ENCODE results near the gene GIGYF2. TPM values are rescaled to one million over a fixed set of nuclear protein-coding genes. Genes with fewer than 3 reads are reported as not detected.

GIGYF2 gene
- total and polyA plus RNA-seq, 2 of the 13 experiments (the other 11 are each of a cell fraction or from before 2014, with no cell fraction given), result 44.9 to 73.5 TPM

- TF ChIP-seq PHF20 (CRISPR knock-in tag; IDR thresholded peaks at IDR 0.05), result peak; percentile 66; the same call in 1 of the 2 replicates
- peak; percentile 90 for TF ChIP-seq SP5 (CRISPR knock-in tag; IDR thresholded peaks at IDR 0.05; ENCODE audit: borderline replicate concordance, low read depth)
- peak; percentile 87 for TF ChIP-seq ZSCAN29 (CRISPR knock-in tag; conservative IDR thresholded peaks at IDR 0.05)
- no peak for TF ChIP-seq FIP1L1 (IDR thresholded peaks at IDR 0.05; ENCODE audit: borderline replicate concordance, insufficient read depth, low read depth, low read length)
- TF ChIP-seq, protein P1, sequence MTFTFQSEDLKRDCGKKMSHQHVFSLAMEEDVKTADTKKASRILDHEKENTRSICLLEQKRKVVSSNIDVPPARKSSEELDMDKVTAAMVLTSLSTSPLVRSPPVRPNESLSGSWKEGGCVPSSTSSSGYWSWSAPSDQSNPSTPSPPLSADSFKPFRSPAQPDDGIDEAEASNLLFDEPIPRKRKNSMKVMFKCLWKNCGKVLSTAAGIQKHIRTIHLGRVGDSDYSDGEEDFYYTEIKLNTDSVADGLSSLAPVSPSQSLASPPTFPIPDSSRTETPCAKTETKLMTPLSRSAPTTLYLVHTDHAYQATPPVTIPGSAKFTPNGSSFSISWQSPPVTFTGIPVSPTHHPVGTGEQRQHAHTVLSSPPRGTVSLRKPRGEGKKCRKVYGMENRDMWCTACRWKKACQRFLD (CRISPR knock-in tag; IDR thresholded peaks at IDR 0.05; ENCODE audit: borderline replicate concordance), result peak; percentile 76; the same call in 1 of the 2 replicates
- no peak for TF ChIP-seq NONO (IDR thresholded peaks at IDR 0.05)
- peak; percentile 89 for TF ChIP-seq NONO (CRISPR knock-in tag; conservative IDR thresholded peaks at IDR 0.05)
- no peak for TF ChIP-seq ISX (CRISPR knock-in tag; conservative IDR thresholded peaks at IDR 0.05)
- TF ChIP-seq HMGA1 (CRISPR knock-in tag; conservative IDR thresholded peaks at IDR 0.05), result no peak
- TF ChIP-seq GRHL1 (CRISPR knock-in tag; conservative IDR thresholded peaks at IDR 0.05), result no peak
- TF ChIP-seq ZNF335 (CRISPR knock-in tag; IDR thresholded peaks at IDR 0.05), result 0 out of 2 replicates have a peak, but pooled peaks have one; percentile 9
- no peak for TF ChIP-seq NAIF1 (CRISPR knock-in tag; IDR thresholded peaks at IDR 0.05; ENCODE audit: borderline replicate concordance)
- no peak; the same call in 1 of the 2 replicates for TF ChIP-seq ZZZ3 (CRISPR knock-in tag; IDR thresholded peaks at IDR 0.05; ENCODE audit: borderline replicate concordance)
- no peak for TF ChIP-seq NR3C1 (CRISPR knock-in tag; IDR thresholded peaks at IDR 0.05)
- peak; percentile 96 for TF ChIP-seq ZNF761 (CRISPR knock-in tag; conservative IDR thresholded peaks at IDR 0.05)
- no peak for TF ChIP-seq ZNF224 (CRISPR knock-in tag; IDR thresholded peaks at IDR 0.05)
- no peak for TF ChIP-seq ZNF260 (CRISPR knock-in tag; IDR thresholded peaks at IDR 0.05; ENCODE audit: borderline replicate concordance, low read depth)
- TF ChIP-seq BCL6 (CRISPR knock-in tag; IDR thresholded peaks at IDR 0.05), result no peak
- TF ChIP-seq GTF3A (CRISPR knock-in tag; conservative IDR thresholded peaks at IDR 0.05), result peak; percentile 87
- TF ChIP-seq FOSL2 (CRISPR knock-in tag; IDR thresholded peaks at IDR 0.05), result no peak
- peak; percentile 60; the same call in 1 of the 2 replicates for TF ChIP-seq IRX3 (CRISPR knock-in tag; IDR thresholded peaks at IDR 0.05; ENCODE audit: borderline replicate concordance, low read depth)
- peak; percentile 88 for TF ChIP-seq ZNF709 (CRISPR knock-in tag; IDR thresholded peaks at IDR 0.05)
- TF ChIP-seq DR1 (CRISPR knock-in tag; IDR thresholded peaks at IDR 0.05), result no peak; the same call in 1 of the 2 replicates
- no peak for TF ChIP-seq ZNF432 (CRISPR knock-in tag; IDR thresholded peaks at IDR 0.05; ENCODE audit: borderline replicate concordance)
- TF ChIP-seq HNRNPLL (IDR thresholded peaks at IDR 0.05; ENCODE audit: low read depth, low read length, poor library complexity, severe bottlenecking), result peak; percentile 68
- no peak for TF ChIP-seq NFATC3 (CRISPR knock-in tag; IDR thresholded peaks at IDR 0.05)
- TF ChIP-seq GZF1 (CRISPR knock-in tag; IDR thresholded peaks at IDR 0.05), result no peak
- peak; percentile 51 for TF ChIP-seq ATF3 (CRISPR knock-in tag; IDR thresholded peaks at IDR 0.05)
These were observed at the start of gene GIGYF2 (continued) for GRCh38 chr2:232697059-232697806.
